Psoas muscle (tissue), 8 donors: ENCODE measurements around the gene MRPL36. TPM values are rescaled to one million over a fixed set of nuclear protein-coding genes. Genes with fewer than 3 reads are reported as not detected.

ENCODE experiments used
- ATAC-seq, 4 donors: fragments of 200-7000 bp; cut with Tn5 transposase; one replicate each; pipeline ENCODE4 v1.9.1; 2020; ENCODE audit warnings: moderate library complexity in 3 of 4, mild to moderate bottlenecking in 2 of 4
- DNase-seq, 2 donors: peaks; one replicate each; pipeline ENCODE4 v3.0.0-alpha.2; 2020
- H3K27ac ChIP-seq: fragments of 200-600 bp; one replicate; pipeline ENCODE4 v1.8.0; 2022
- H3K27me3 ChIP-seq, 3 donors: fragments of 200-600 bp in 1 of 3; one replicate each; pipeline versions ENCODE4 v1.6.1 to v1.8.0; 2013 to 2022; ENCODE audit warnings: low read length in 2 of 3, mild to moderate bottlenecking in 2 of 3, moderate library complexity in 1 of 3; ENCODE audit not compliant: insufficient read depth in 3 of 3
- H3K36me3 ChIP-seq, 2 donors: fragments of 200-600 bp in 1 of 2; one replicate each; pipeline versions ENCODE4 v1.6.1 to v1.8.0; 2013 to 2022; ENCODE audit warnings: low read depth in 1 of 2, mild to moderate bottlenecking in 1 of 2, moderate library complexity in 1 of 2; ENCODE audit not compliant: insufficient read depth in 1 of 2
- H3K4me1 ChIP-seq: fragments of 200-600 bp; one replicate; pipeline ENCODE4 v1.8.0; 2022
- H3K4me3 ChIP-seq: fragments of 200-600 bp; one replicate; pipeline ENCODE4 v1.8.0; 2022; ENCODE audit warnings: mild to moderate bottlenecking
- H3K9me3 ChIP-seq: fragments of 200-600 bp; one replicate; pipeline ENCODE4 v1.8.0; 2022
- WGBS, 3 donors: extraction: QIAGEN DNeasy Blood & Tissue Kit; methylation state at CpG; one replicate each; pipeline versions ENCODE4 v1.1.6 to v1.1.7; 2013; 5-methylcytosine and 5-hydroxymethylcytosine counted together
- intact Hi-C, 2 donors: fragments of 100-400 bp; cut with DNase I; formaldehyde crosslinking; loops; one replicate each; pipeline versions ENCODE4 v1.11.0 to v1.14.2; 2022
- polyA plus RNA-seq, 3 donors: library from polyadenylated mRNA; stranded (reverse); fragments of 200-250 nt; gene quantifications; one replicate each; pipeline ENCODE4 v1.2.3, GENCODE V29; 2013
- total RNA-seq, 4 donors: library from RNA; stranded (reverse); fragmentation: NEBNext Ultra II Directional in 2 of 4; extraction: Animal tissue kit (Norgen Biotek cat#: 25700) in 2 of 4; gene quantifications; one replicate each; pipeline versions ENCODE4 v1.2.1 to v1.2.4, GENCODE V29; 2021 to 2023
- TF ChIP-seq, protein P1 (sequence below): fragments of 200-600 bp; IDR thresholded peaks from one replicate; pipeline ENCODE4 v1.8.0; 2022; ENCODE audit warnings: antibody characterized with exemption
- donor health status: healthy with polysubstance abuse.
- donor health status: DM: no; HTN: no; CAD: no; lungs with moderate emphysema.
- donor health status: Bipolar disorder and iron deficiency.
- donor health status: healthy.
- donor health status: DM: yes; HTN: yes; CAD: no.
- donor health status: DM: no; HTN: no; CAD: no.
- donor health status: DM: no; HTN: no; CAD: no.
- donor health status: DM: yes; HTN: yes; CAD: no.

Gene MRPL36
- total and polyA plus RNA-seq, 7 donors: 61.6 to 216 (median 111) TPM

DNA sequence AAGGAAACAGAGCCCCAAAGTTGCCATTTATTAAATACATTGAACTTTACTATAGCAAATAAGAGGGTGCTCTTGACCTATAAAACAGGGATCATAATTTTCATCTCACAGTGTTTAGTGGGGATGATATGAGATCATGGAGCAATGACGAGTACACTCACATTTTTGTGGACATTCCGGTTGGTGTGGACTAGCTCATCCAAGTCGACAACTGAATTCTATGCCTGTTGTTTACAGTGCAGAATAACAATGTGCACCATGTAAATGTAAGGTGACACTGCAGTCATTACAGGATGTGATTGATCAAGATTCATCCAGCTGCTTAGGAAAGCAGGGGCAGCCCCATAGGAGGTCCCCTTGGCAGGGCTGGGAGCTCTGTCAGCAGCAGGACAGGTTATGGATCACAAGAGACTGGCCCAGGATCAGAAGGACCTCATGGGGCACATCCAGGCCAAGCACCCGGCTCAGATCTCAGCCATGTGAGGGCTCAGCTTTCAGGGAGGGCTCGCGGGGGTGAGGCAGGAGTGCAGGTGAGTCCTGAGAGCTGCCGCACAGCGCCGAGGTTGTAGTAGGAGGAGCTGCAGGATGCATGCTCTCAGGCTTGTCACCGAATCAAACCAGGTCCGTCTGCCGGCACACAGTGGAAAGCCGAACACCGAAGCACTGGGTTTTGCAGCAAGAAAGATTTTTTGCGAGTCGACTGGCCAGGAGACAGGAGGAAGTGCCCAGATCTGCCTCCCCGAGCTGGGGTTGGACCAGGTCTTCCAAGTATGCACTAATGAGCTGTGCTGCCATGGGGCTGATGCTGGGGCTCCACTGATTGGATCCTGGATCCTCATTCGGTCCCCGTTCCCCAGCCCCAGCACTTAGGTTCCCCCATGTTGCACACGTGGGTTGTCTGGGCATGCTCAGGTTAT lies 28.2 kb downstream of the MRPL36 start:
- intact Hi-C loops: no loop called here
- no peaks in the 10 kb centered on the region for H3K9me3 ChIP-seq
- no peak for DNase-seq

DNA sequence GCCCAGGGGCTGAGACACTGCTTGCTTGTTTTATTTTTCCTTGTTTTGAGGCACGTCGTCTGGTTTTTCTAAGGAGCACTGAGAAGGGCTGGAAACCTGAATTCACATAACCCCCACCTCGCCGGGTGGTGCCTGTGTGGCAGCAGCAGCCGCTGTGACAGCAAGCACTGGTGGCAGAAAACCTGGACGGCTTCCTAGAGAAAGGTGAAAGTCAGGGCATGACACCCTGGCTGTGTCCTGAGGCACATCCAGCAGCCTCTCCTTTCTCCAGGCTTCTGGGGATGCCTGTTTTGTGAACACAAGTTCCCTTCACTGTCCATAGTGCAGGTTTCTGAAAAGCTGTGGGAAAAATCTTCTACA lies 29.2 kb downstream of the MRPL36 start:
- no peaks in the 10 kb centered on the region for H3K4me1 ChIP-seq
- H3K36me3 ChIP-seq: no peaks in the 10 kb centered on the region
- H3K27me3 ChIP-seq: peaks cover 0 to 26% (median 4%) of the 10 kb centered on the region in 3 donors
- DNase-seq (no peak), ATAC-seq (no peak)
- intact Hi-C loops: no loop called here
- TF ChIP-seq, protein P1, sequence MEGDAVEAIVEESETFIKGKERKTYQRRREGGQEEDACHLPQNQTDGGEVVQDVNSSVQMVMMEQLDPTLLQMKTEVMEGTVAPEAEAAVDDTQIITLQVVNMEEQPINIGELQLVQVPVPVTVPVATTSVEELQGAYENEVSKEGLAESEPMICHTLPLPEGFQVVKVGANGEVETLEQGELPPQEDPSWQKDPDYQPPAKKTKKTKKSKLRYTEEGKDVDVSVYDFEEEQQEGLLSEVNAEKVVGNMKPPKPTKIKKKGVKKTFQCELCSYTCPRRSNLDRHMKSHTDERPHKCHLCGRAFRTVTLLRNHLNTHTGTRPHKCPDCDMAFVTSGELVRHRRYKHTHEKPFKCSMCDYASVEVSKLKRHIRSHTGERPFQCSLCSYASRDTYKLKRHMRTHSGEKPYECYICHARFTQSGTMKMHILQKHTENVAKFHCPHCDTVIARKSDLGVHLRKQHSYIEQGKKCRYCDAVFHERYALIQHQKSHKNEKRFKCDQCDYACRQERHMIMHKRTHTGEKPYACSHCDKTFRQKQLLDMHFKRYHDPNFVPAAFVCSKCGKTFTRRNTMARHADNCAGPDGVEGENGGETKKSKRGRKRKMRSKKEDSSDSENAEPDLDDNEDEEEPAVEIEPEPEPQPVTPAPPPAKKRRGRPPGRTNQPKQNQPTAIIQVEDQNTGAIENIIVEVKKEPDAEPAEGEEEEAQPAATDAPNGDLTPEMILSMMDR: no peak
- no peak overlapping the region for H3K4me3 ChIP-seq
- H3K27ac ChIP-seq: no peak overlapping the region
- no peaks in the 10 kb centered on the region for H3K9me3 ChIP-seq
- 55 to 66% (median 56%) methylated on average over 6 of the region's 6 CpGs for WGBS, 3 donors

More for the DNA sequence above, 28.2 kb downstream of the MRPL36 start:
- Histone ChIP-seq H3K36me3 (no peaks in the 10 kb centered on the region), H3K27me3 (peaks cover 0 to 16% (median 0%) of the 10 kb centered on the region in 3 donors), H3K4me3 (no peak overlapping the region), H3K27ac (no peak overlapping the region), H3K4me1 (no peaks in the 10 kb centered on the region)
- ATAC-seq: no peak
- 59 to 67% (median 60%) methylated on average over 20 of the region's 20 CpGs for WGBS, 3 donors
- TF ChIP-seq, protein P1: no peak

- Histone ChIP-seq H3K9me3 (no peaks in the 10 kb centered on the region), H3K4me1 (no peaks in the 10 kb centered on the region), H3K27ac (no peak overlapping the region), H3K4me3 (no peak overlapping the region), H3K36me3 (no peaks in the 10 kb centered on the region), H3K27me3 (peaks cover 0 to 31% (median 4%) of the 10 kb centered on the region in 3 donors)
- intact Hi-C loops: no loop called here
- DNase-seq (no peak), ATAC-seq (no peak)
- TF ChIP-seq, protein P1: no peak
- WGBS, 3 donors: 87 to 88% (median 87%) methylated on average over 30 of the region's 30 CpGs
Observed at GRCh38 chr5:1769752-1770442, 29.7 kb downstream of the MRPL36 start.

DNA sequence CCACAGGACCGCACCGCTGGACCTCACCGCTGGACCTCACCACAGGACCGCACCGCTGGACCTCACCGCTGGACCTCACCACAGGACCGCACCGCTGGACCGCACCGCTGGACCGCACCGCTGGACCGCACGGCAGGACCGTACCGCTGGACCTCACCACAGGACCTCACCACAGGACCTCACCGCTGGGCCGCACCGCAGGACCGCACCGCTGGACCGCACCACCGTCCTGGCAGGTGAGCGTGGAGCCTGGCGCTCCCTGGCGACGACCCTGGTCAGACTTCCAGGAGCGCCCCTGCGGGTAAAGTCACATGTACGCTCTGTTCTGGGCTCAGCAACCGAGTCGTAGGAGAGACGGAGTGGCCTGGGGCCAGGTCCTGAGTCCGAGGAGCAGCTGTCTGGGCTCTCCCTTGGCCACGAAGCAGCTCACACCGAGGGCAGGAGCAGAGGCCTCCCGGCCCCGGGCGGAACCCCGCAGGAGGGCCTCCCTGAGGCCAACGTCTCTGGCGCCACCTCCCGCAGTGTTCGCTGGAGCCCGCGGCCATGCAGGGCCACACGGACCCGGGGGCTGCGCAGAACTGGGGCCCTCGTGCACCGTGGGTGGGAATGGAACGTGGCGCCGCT lies 30.5 kb downstream of the MRPL36 start:
- no peak for ATAC-seq
- TF ChIP-seq, protein P1: no peak
- H3K27ac ChIP-seq: no peak overlapping the region
- H3K9me3 ChIP-seq: no peaks in the 10 kb centered on the region
- peaks cover 0 to 36% (median 4%) of the 10 kb centered on the region in 3 donors for H3K27me3 ChIP-seq
- no peaks in the 10 kb centered on the region for H3K36me3 ChIP-seq
- no peak for DNase-seq
- WGBS, 3 donors: 92 to 94% (median 93%) methylated on average over 35 to 54 of the region's 54 CpGs
- no peak overlapping the region for H3K4me3 ChIP-seq
- H3K4me1 ChIP-seq: no peaks in the 10 kb centered on the region
- intact Hi-C loops: no loop called here
